Hematopoietic multipotent progenitor cell treated with erythropoietin and hydrocortisone succinate and interleukin-3 and kit ligand, for 4 days (in vitro differentiated cells): Measurements from ENCODE around the gene FIBP.

Source experiments
- DNase-seq: peaks from one replicate; pipeline ENCODE4 v3.0.0-alpha.2; 2015

Gene FIBP

GRCh38 chr11:65869643-65870306, 18.5 kb downstream of the FIBP start:
- DNase-seq, result no peak

- DNase-seq, result no peak
Measured at GRCh38 chr11:65868907-65869306, 19.4 kb downstream of the FIBP start.

GRCh38 chr11:65868076-65868667, 20.1 kb downstream of the FIBP start:
- DNase-seq, result peak; percentile 63

- DNase-seq, result peak; percentile 78
Measured at GRCh38 chr11:65867284-65868071, 20.8 kb downstream of the FIBP start.

- DNase-seq, result no peak
Measured at GRCh38 chr11:65866509-65867283, 21.6 kb downstream of the FIBP start.

GRCh38 chr11:65865550-65866172, 22.6 kb downstream of the FIBP start:
- DNase-seq, result no peak

GRCh38 chr11:65864706-65865471, 23.4 kb downstream of the FIBP start:
- no peak for DNase-seq

GRCh38 chr11:65863889-65864705, 24.2 kb downstream of the FIBP start:
- no peak for DNase-seq

- no peak for DNase-seq
Measured at GRCh38 chr11:65862941-65863888, 25.1 kb downstream of the FIBP start.

- no peak for DNase-seq
Measured at GRCh38 chr11:65862191-65862735, 26.0 kb downstream of the FIBP start.

GRCh38 chr11:65861533-65862183, 26.6 kb downstream of the FIBP start:
- no peak for DNase-seq

GRCh38 chr11:65861165-65861505, 27.1 kb downstream of the FIBP start:
- no peak for DNase-seq

GRCh38 chr11:65860278-65861164, 27.8 kb downstream of the FIBP start, which contains the start of gene MUS81:
Gene MUS81 (plus strand): TSS chr11:65860433. CDS start chr11:65860754, 321 bp downstream.
- peak; percentile 100 for DNase-seq

- no peak for DNase-seq
Measured at GRCh38 chr11:65859812-65860277, 28.4 kb downstream of the FIBP start.

GRCh38 chr11:65859095-65859811, 29.0 kb downstream of the FIBP start:
- DNase-seq, result peak; percentile 100

GRCh38 chr11:65858681-65859087, 29.6 kb downstream of the FIBP start:
- DNase-seq, result no peak
